Nephron progenitor cell (in vitro differentiated cells): Measurements from ENCODE around the gene B4GALT7.

Experiments
- DNase-seq: peaks from one replicate; pipeline ENCODE4 v3.0.0; 2021
- H3K27ac Mint-ChIP-seq: 2 replicates; pipeline ENCODE4 v1.8.0; 2021; ENCODE audit warnings: mild to moderate bottlenecking, moderate library complexity, mixed read lengths
- H3K27me3 Mint-ChIP-seq: 2 replicates; pipeline ENCODE4 v1.8.0; 2021; ENCODE audit warnings: mild to moderate bottlenecking, low read depth, mixed read lengths; ENCODE audit not compliant: poor library complexity
- H3K36me3 Mint-ChIP-seq: 2 replicates; pipeline ENCODE4 v1.8.0; 2021; ENCODE audit warnings: low read depth, mixed read lengths
- H3K4me1 Mint-ChIP-seq: 2 replicates; pipeline ENCODE4 v1.8.0; 2021; ENCODE audit warnings: mixed read lengths
- H3K4me3 Mint-ChIP-seq: 2 replicates; pipeline ENCODE4 v1.8.0; 2021; ENCODE audit warnings: mild to moderate bottlenecking, moderate library complexity, mixed read lengths
- H3K9me3 Mint-ChIP-seq: 2 replicates; pipeline ENCODE4 v1.8.0; 2021; ENCODE audit warnings: mild to moderate bottlenecking, moderate library complexity, mixed read lengths
- TF ChIP-seq, protein P1 (sequence below): fragments of 200-600 bp; sonication (generic); IDR thresholded peaks from 2 replicates; pipeline ENCODE4 v1.5.0; 2021; ENCODE audit warnings: antibody characterized with exemption

Gene B4GALT7

GRCh38 chr5:177595991-177596774, 3.7 kb upstream of the B4GALT7 start:
- Mint-ChIP-seq H3K27ac (no peak overlapping the region), H3K4me1 (peaks cover 30% of the 10 kb centered on the region), H3K4me3 (no peak overlapping the region), H3K9me3 (no peaks in the 10 kb centered on the region), H3K36me3 (peaks cover 39% of the 10 kb centered on the region), H3K27me3 (peaks cover 8% of the 10 kb centered on the region)
- TF ChIP-seq, protein P1, sequence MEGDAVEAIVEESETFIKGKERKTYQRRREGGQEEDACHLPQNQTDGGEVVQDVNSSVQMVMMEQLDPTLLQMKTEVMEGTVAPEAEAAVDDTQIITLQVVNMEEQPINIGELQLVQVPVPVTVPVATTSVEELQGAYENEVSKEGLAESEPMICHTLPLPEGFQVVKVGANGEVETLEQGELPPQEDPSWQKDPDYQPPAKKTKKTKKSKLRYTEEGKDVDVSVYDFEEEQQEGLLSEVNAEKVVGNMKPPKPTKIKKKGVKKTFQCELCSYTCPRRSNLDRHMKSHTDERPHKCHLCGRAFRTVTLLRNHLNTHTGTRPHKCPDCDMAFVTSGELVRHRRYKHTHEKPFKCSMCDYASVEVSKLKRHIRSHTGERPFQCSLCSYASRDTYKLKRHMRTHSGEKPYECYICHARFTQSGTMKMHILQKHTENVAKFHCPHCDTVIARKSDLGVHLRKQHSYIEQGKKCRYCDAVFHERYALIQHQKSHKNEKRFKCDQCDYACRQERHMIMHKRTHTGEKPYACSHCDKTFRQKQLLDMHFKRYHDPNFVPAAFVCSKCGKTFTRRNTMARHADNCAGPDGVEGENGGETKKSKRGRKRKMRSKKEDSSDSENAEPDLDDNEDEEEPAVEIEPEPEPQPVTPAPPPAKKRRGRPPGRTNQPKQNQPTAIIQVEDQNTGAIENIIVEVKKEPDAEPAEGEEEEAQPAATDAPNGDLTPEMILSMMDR, result no peak
- no peak for DNase-seq

- H3K36me3 Mint-ChIP-seq, result peaks cover 39% of the 10 kb centered on the region
- H3K27ac Mint-ChIP-seq, result no peak overlapping the region
- no peaks in the 10 kb centered on the region for H3K9me3 Mint-ChIP-seq
- H3K4me3 Mint-ChIP-seq, result no peak overlapping the region
- H3K27me3 Mint-ChIP-seq, result peaks cover 7% of the 10 kb centered on the region
- H3K4me1 Mint-ChIP-seq, result peaks cover 32% of the 10 kb centered on the region
- TF ChIP-seq, protein P1, result no peak
- no peak for DNase-seq
Measured at GRCh38 chr5:177596775-177597238, 3.1 kb upstream of the B4GALT7 start.

GRCh38 chr5:177598477-177598876, 1.5 kb upstream of the B4GALT7 start:
- peaks cover 18% of the 10 kb centered on the region for H3K4me1 Mint-ChIP-seq
- no peak for DNase-seq
- no peaks in the 10 kb centered on the region for H3K9me3 Mint-ChIP-seq
- H3K27me3 Mint-ChIP-seq, result peaks cover 7% of the 10 kb centered on the region
- H3K27ac Mint-ChIP-seq, result no peak overlapping the region
- TF ChIP-seq, protein P1, result no peak
- peaks cover 37% of the 10 kb centered on the region for H3K36me3 Mint-ChIP-seq
- H3K4me3 Mint-ChIP-seq, result peak overlapping the region; percentile 76

GRCh38 chr5:177600508-177601018, 631 bp downstream of the B4GALT7 start:
- Mint-ChIP-seq H3K9me3 (no peaks in the 10 kb centered on the region), H3K4me1 (peaks cover 15% of the 10 kb centered on the region), H3K4me3 (peak overlapping the region; percentile 95), H3K27me3 (peaks cover 7% of the 10 kb centered on the region), H3K27ac (peak overlapping the region; percentile 13), H3K36me3 (peaks cover 20% of the 10 kb centered on the region)
- TF ChIP-seq, protein P1, result no peak
- no peak for DNase-seq

DNA sequence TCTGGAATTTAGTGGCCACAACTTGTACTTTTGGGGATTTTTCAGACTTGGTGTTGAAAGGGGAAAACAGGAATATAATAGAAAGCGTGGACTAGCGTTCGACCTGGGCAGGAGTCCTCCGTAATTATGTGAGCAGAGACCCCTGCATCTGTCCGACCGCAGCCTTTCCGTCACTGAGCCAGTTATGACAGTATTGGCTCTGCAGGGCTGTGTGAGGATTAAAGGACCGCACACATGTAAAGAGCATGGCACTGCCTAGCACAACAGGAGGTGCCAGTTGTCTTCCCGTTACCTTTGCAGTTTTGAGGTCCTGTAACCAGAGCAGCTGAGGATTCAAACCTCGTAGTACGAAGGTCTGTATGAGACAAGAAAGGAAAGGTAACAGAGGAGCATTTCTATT, 1.2 kb downstream of the B4GALT7 start:
- DNase-seq, result no peak
- Mint-ChIP-seq H3K27ac (no peak overlapping the region), H3K27me3 (peaks cover 7% of the 10 kb centered on the region), H3K36me3 (peaks cover 15% of the 10 kb centered on the region), H3K9me3 (no peaks in the 10 kb centered on the region), H3K4me1 (peaks cover 15% of the 10 kb centered on the region), H3K4me3 (peak overlapping the region; percentile 95)
- TF ChIP-seq, protein P1, result no peak
